Measurements from ENCODE around the gene ATP6V0A4.

DNA sequence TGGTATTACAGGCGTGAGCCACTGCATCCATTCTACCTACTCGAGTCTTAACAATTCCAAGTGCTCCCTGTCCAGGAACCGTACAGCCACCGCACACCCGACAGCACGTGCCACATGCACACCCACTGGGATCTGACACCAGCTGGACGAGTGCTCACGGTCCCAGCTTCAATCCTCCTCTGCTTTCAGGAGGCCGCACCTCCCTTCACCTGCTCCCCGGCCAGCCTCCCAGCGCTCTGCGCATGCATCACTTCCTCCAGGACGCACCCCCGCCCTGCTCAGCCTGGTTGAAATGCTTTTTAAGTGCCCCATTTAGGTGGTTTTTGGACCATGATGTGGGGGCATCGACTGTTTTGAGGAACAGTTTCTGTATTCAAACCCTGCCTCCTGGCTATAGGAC lies 47.5 kb downstream of the ATP6V0A4 start:
- TF ChIP-seq, protein P1, sequence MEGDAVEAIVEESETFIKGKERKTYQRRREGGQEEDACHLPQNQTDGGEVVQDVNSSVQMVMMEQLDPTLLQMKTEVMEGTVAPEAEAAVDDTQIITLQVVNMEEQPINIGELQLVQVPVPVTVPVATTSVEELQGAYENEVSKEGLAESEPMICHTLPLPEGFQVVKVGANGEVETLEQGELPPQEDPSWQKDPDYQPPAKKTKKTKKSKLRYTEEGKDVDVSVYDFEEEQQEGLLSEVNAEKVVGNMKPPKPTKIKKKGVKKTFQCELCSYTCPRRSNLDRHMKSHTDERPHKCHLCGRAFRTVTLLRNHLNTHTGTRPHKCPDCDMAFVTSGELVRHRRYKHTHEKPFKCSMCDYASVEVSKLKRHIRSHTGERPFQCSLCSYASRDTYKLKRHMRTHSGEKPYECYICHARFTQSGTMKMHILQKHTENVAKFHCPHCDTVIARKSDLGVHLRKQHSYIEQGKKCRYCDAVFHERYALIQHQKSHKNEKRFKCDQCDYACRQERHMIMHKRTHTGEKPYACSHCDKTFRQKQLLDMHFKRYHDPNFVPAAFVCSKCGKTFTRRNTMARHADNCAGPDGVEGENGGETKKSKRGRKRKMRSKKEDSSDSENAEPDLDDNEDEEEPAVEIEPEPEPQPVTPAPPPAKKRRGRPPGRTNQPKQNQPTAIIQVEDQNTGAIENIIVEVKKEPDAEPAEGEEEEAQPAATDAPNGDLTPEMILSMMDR (IDR thresholded peaks at IDR 0.05) = no peak
- no peak for TF ChIP-seq EP300 (IDR thresholded peaks at IDR 0.05)

All from upper lobe of left lung (tissue), 4 donors.